Stomach smooth muscle (tissue), 2 donors: ENCODE measurements around the gene USH2A.
A peak's percentile ranks its signal among the peaks of the same experiment; 100 is the strongest.

Source experiments
- H3K27ac ChIP-seq: one replicate; pipeline ENCODE4 v1.7.0; 2013; ENCODE audit warnings: mild to moderate bottlenecking, low read length, inconsistent platforms
- H3K27me3 ChIP-seq, 2 donors: one replicate each; pipeline ENCODE4 v1.7.0; 2013; ENCODE audit warnings: low read length in 2 of 2; ENCODE audit not compliant: insufficient read depth in 2 of 2, control insufficient read depth in 1 of 2
- H3K36me3 ChIP-seq, 2 donors: one replicate each; pipeline ENCODE4 v1.7.0; 2013; ENCODE audit warnings: low read length in 2 of 2; ENCODE audit not compliant: control insufficient read depth in 2 of 2, insufficient read depth in 2 of 2
- H3K4me1 ChIP-seq: one replicate; pipeline ENCODE4 v1.7.0; 2013; ENCODE audit warnings: low read length; ENCODE audit not compliant: control insufficient read depth, insufficient read depth
- H3K4me3 ChIP-seq, 2 donors: one replicate each; pipeline ENCODE4 v1.7.0; 2013; ENCODE audit warnings: low read length in 2 of 2
- H3K9ac ChIP-seq, 2 donors: one replicate each; pipeline ENCODE4 v1.7.0; 2013; ENCODE audit warnings: low read length in 2 of 2, mild to moderate bottlenecking in 1 of 2
- H3K9me3 ChIP-seq, 2 donors: one replicate each; pipeline ENCODE4 v1.7.0; 2013; ENCODE audit warnings: low read length in 2 of 2; ENCODE audit not compliant: control insufficient read depth in 2 of 2
- donor health status: healthy.
- donor health status: Pancreatic carcinoma.

Gene USH2A

GRCh38 chr1:216055004-216055403, 368.2 kb downstream of the USH2A start:
- H3K27ac ChIP-seq: no peak overlapping the region

GRCh38 chr1:216054600-216054999, 368.6 kb downstream of the USH2A start:
- Histone ChIP-seq H3K27ac (no peak overlapping the region), H3K36me3 (no peaks in the 10 kb centered on the region), H3K4me1 (no peaks in the 10 kb centered on the region), H3K9me3 (no peaks in the 10 kb centered on the region), H3K27me3 (no peaks in the 10 kb centered on the region), H3K4me3 (peak overlapping the region in 1 of 2 donors; percentile 37), H3K9ac (no peak overlapping the region)

More at GRCh38 chr1:216055004-216055403, 368.2 kb downstream of the USH2A start:
- Histone ChIP-seq H3K9ac (no peak overlapping the region), H3K4me3 (no peak overlapping the region), H3K4me1 (no peaks in the 10 kb centered on the region), H3K9me3 (no peaks in the 10 kb centered on the region), H3K36me3 (no peaks in the 10 kb centered on the region), H3K27me3 (no peaks in the 10 kb centered on the region)

- Histone ChIP-seq H3K36me3 (no peaks in the 10 kb centered on the region), H3K4me3 (no peak overlapping the region), H3K27me3 (no peaks in the 10 kb centered on the region), H3K9ac (no peak overlapping the region), H3K9me3 (no peaks in the 10 kb centered on the region), H3K4me1 (no peaks in the 10 kb centered on the region), H3K27ac (no peak overlapping the region)
Observed at GRCh38 chr1:216051071-216051470, 372.2 kb downstream of the USH2A start.

GRCh38 chr1:216049741-216050430, 373.4 kb downstream of the USH2A start:
- Histone ChIP-seq H3K4me1 (no peaks in the 10 kb centered on the region), H3K27ac (no peak overlapping the region), H3K9ac (no peak overlapping the region), H3K9me3 (no peaks in the 10 kb centered on the region), H3K27me3 (no peaks in the 10 kb centered on the region), H3K36me3 (no peaks in the 10 kb centered on the region), H3K4me3 (no peak overlapping the region)

- Histone ChIP-seq H3K27ac (no peak overlapping the region), H3K9me3 (no peaks in the 10 kb centered on the region), H3K36me3 (no peaks in the 10 kb centered on the region), H3K4me1 (no peaks in the 10 kb centered on the region), H3K9ac (no peak overlapping the region), H3K4me3 (no peak overlapping the region), H3K27me3 (no peaks in the 10 kb centered on the region)
Observed at GRCh38 chr1:216047811-216048572, 375.3 kb downstream of the USH2A start.

GRCh38 chr1:216046336-216046735, 376.9 kb downstream of the USH2A start:
- Histone ChIP-seq H3K27ac (no peak overlapping the region), H3K4me3 (no peak overlapping the region), H3K27me3 (no peaks in the 10 kb centered on the region), H3K36me3 (no peaks in the 10 kb centered on the region), H3K9me3 (no peaks in the 10 kb centered on the region), H3K9ac (no peak overlapping the region), H3K4me1 (no peaks in the 10 kb centered on the region)

- Histone ChIP-seq H3K4me1 (no peaks in the 10 kb centered on the region), H3K4me3 (no peak overlapping the region)
Observed at GRCh38 chr1:216045400-216045799, 377.8 kb downstream of the USH2A start.

GRCh38 chr1:216044538-216044937, 378.7 kb downstream of the USH2A start:
- H3K4me3 ChIP-seq: no peak overlapping the region
- no peaks in the 10 kb centered on the region for H3K4me1 ChIP-seq
- H3K9me3 ChIP-seq: no peaks in the 10 kb centered on the region
- H3K27ac ChIP-seq: no peak overlapping the region
- H3K36me3 ChIP-seq: no peaks in the 10 kb centered on the region
- H3K9ac ChIP-seq: no peak overlapping the region
- H3K27me3 ChIP-seq: no peaks in the 10 kb centered on the region

More at GRCh38 chr1:216045400-216045799, 377.8 kb downstream of the USH2A start:
- Histone ChIP-seq H3K9me3 (no peaks in the 10 kb centered on the region), H3K36me3 (no peaks in the 10 kb centered on the region), H3K9ac (no peak overlapping the region), H3K27me3 (no peaks in the 10 kb centered on the region), H3K27ac (no peak overlapping the region)

GRCh38 chr1:216034506-216034905, 388.7 kb downstream of the USH2A start:
- H3K9me3 ChIP-seq: no peaks in the 10 kb centered on the region

GRCh38 chr1:216032961-216033614, 390.2 kb downstream of the USH2A start:
- Histone ChIP-seq H3K9ac (no peak overlapping the region), H3K36me3 (no peaks in the 10 kb centered on the region), H3K27me3 (no peaks in the 10 kb centered on the region), H3K4me3 (no peak overlapping the region), H3K9me3 (no peaks in the 10 kb centered on the region), H3K4me1 (no peaks in the 10 kb centered on the region), H3K27ac (no peak overlapping the region)

More at GRCh38 chr1:216034506-216034905, 388.7 kb downstream of the USH2A start:
- no peaks in the 10 kb centered on the region for H3K27me3 ChIP-seq
- H3K4me1 ChIP-seq: no peaks in the 10 kb centered on the region
- H3K4me3 ChIP-seq: no peak overlapping the region
- no peaks in the 10 kb centered on the region for H3K36me3 ChIP-seq
- no peak overlapping the region for H3K27ac ChIP-seq
- H3K9ac ChIP-seq: no peak overlapping the region
